HepG2 (cell line): ENCODE measurements around the gene CCDC142. TPM values are rescaled to one million over a fixed set of nuclear protein-coding genes. Genes with fewer than 3 reads are reported as not detected.

Experiments used
- ATAD3A ChIP-seq: sonication (generic); formaldehyde crosslinking; IDR thresholded peaks from 2 replicates; pipeline ENCODE4 v1.4.0; 2020; ENCODE audit warnings: missing genetic modification reagents
- GLMP ChIP-seq: sonication (generic); formaldehyde crosslinking; IDR thresholded peaks from 2 replicates; pipeline ENCODE4 v1.9.0; 2021; ENCODE audit warnings: missing genetic modification reagents, mild to moderate bottlenecking, borderline replicate concordance
- HMGXB3 ChIP-seq: sonication (generic); formaldehyde crosslinking; IDR thresholded peaks from 2 replicates; pipeline ENCODE4 v1.4.0; 2020; ENCODE audit warnings: missing genetic modification reagents, borderline replicate concordance
- HOXA3 ChIP-seq: sonication (generic); formaldehyde crosslinking; IDR thresholded peaks from 2 replicates; pipeline ENCODE4 v1.5.0; 2020; ENCODE audit warnings: missing genetic modification reagents
- IRF2 ChIP-seq: IDR thresholded peaks from 2 replicates; pipeline ENCODE4 v1.6.1; 2018; ENCODE audit warnings: missing genetic modification reagents, missing compliant biosample characterization
- MTERF4 ChIP-seq: sonication (generic); formaldehyde crosslinking; IDR thresholded peaks from 2 replicates; pipeline ENCODE4 v1.8.0; 2023; ENCODE audit warnings: mild to moderate bottlenecking, missing genetic modification reagents
- PHB2 ChIP-seq: fragments of 450-650 bp; IDR thresholded peaks from 2 replicates; pipeline ENCODE4 v1.6.1; 2018; ENCODE audit not compliant: partially characterized antibody
- POLR2AphosphoS2 ChIP-seq: IDR thresholded peaks from 2 replicates; pipeline ENCODE4 v1.6.1; 2011; ENCODE audit warnings: low read depth, low read length, improper control_type of control experiment
- SKIL ChIP-seq: sonication (generic); formaldehyde crosslinking; IDR thresholded peaks from 2 replicates; pipeline ENCODE4 v1.8.0; 2022; ENCODE audit warnings: missing genetic modification reagents, mild to moderate bottlenecking, moderate library complexity, borderline replicate concordance
- SUZ12 ChIP-seq: fragments of 150-350 bp; IDR thresholded peaks from 2 replicates; pipeline ENCODE4 v1.6.1; 2014; ENCODE audit warnings: low read depth, low read length
- TMF1 ChIP-seq: sonication (generic); formaldehyde crosslinking; IDR thresholded peaks from 2 replicates; pipeline ENCODE4 v1.8.1; 2022; ENCODE audit warnings: low read depth, missing genetic modification reagents
- ZBTB39 ChIP-seq: sonication (generic); formaldehyde crosslinking; IDR thresholded peaks from 2 replicates; pipeline ENCODE4 v1.5.0; 2020; ENCODE audit warnings: missing genetic modification reagents
- ZMYM4 ChIP-seq: sonication (generic); formaldehyde crosslinking; IDR thresholded peaks from 2 replicates; pipeline ENCODE4 v1.8.1; 2023; ENCODE audit warnings: mild to moderate bottlenecking, missing genetic modification reagents
- ZNF460 ChIP-seq: sonication (generic); formaldehyde crosslinking; IDR thresholded peaks from 2 replicates; pipeline ENCODE4 v1.5.1; 2020; ENCODE audit warnings: missing genetic modification reagents, mild to moderate bottlenecking, borderline replicate concordance
- ZNF740 ChIP-seq: sonication (generic); formaldehyde crosslinking; IDR thresholded peaks from 2 replicates; pipeline ENCODE4 v1.4.0; 2020; ENCODE audit warnings: missing genetic modification reagents
- polyA plus RNA-seq, 8 experiments: library from polyadenylated mRNA; depleted of rRNA in 3 of 8; stranded (reverse) in 7 of 8; unstranded in 1 of 8; fragments of >200 nt; fragmentation: Illumina TruSeq in 4 of 8; extraction: Trizol in 4 of 8; gene quantifications; 2 replicates each; pipeline versions ENCODE4 v1.2.1 to v1.2.3, GENCODE V29; 2011 to 2016; ENCODE audit warnings: low read depth in 4 of 8, missing spikeins in 1 of 8, mixed read lengths in 1 of 8; ENCODE audit not compliant: insufficient read depth in 1 of 8
- total RNA-seq, 5 experiments: library from RNA; depleted of rRNA; stranded (reverse); fragments of >200 nt; fragmentation: Illumina TruSeq; extraction: Trizol; gene quantifications; 2 replicates each; pipeline ENCODE4 v1.2.3, GENCODE V29; 2016; ENCODE audit warnings: low read depth in 1 of 5

Gene CCDC142
- total and polyA plus RNA-seq, 2 of the 13 experiments (the other 11 are each of a cell fraction or from before 2014, with no cell fraction given): 14.7 to 30.4 TPM

GRCh38 chr2:74424139-74424992 lies 58.4 kb downstream of the CCDC142 start (continued):
- TF ChIP-seq MTERF4 (peak; percentile 78; the same call in 1 of the 2 replicates), HOXA3 (no peak), PHB2 (no peak), IRF2 (CRISPR knock-in tag) (peak; percentile 4; the same call in 1 of the 2 replicates), ZNF740 (CRISPR knock-in tag) (0 out of 2 replicates have a peak, but pooled peaks have one; percentile 61), ZMYM4 (CRISPR knock-in tag) (peak; percentile 24; the same call in 1 of the 2 replicates), SUZ12 (no peak), POLR2AphosphoS2 (no peak; the same call in 1 of the 2 replicates), GLMP (no peak), ZNF460 (CRISPR knock-in tag) (no peak), ATAD3A (CRISPR knock-in tag) (no peak), TMF1 (CRISPR knock-in tag) (0 out of 2 replicates have a peak, but pooled peaks have one; percentile 11), SKIL (CRISPR knock-in tag) (no peak; the same call in 1 of the 2 replicates), HMGXB3 (CRISPR knock-in tag) (no peak; the same call in 1 of the 2 replicates), ZBTB39 (CRISPR knock-in tag) (no peak)
